ENCODE data around the gene LRRC26.
A peak's percentile ranks its signal among the peaks of the same experiment; 100 is the strongest.

The LRRC26 gene, protein sequence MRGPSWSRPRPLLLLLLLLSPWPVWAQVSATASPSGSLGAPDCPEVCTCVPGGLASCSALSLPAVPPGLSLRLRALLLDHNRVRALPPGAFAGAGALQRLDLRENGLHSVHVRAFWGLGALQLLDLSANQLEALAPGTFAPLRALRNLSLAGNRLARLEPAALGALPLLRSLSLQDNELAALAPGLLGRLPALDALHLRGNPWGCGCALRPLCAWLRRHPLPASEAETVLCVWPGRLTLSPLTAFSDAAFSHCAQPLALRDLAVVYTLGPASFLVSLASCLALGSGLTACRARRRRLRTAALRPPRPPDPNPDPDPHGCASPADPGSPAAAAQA

DNA sequence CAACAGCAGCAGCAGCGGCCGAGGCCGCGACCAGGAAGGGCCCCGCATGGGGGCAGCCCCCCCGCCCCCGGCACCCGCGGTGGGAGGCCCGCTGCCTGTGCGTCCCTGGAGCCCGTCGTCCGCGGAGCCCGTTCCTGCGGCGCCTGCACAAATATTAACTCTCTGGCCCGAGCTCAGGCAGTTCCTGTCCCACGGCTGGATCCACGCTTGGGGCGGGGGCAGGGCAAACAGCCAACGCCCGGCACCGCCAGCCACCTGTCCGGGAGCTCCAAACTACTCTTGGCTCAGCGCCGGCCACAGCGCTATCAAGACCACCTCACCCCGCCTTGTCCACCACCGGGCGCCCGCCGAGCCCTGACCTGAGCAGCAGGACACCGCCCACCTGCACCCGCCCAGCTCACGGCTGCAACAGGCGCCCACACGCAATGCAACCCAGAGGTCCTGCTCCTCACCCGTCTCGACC, at the start of gene LRRC26:
TSS of gene LRRC26 (minus strand) at position 156 of the 463 bp plus-strand sequence. CDS start at position 48, 108 bp downstream.
- no peak for DNase-seq (ENCODE audit: low read depth in 2 of 2)

DNA sequence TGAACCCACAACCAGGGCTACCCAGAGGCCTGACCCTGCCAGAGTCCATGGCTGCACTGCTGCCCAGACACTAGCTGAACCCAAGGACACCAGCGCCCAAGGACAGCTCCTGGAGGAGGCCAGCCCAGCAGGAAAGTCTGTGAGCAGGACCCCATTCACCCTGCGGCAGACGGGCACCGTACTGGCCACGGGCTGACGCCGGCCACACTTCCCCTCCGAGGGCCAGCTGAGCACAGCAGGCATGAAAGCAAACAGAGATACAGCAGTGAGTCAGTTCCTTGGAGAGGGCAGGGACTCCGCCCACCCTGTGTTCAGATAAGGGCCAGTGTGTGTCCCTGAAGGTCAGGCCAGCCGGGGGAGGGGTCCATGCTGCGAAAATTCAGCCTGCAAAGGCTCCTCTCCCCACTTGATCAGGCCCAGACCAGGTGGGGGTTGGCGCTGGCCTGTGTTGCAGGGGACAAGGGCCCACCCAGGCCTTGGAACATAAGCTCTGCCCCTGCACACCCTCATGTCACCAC, 49.0 kb upstream of the LRRC26 start:
- DNase-seq (ENCODE audit: low read depth in 2 of 2): no peak

DNA sequence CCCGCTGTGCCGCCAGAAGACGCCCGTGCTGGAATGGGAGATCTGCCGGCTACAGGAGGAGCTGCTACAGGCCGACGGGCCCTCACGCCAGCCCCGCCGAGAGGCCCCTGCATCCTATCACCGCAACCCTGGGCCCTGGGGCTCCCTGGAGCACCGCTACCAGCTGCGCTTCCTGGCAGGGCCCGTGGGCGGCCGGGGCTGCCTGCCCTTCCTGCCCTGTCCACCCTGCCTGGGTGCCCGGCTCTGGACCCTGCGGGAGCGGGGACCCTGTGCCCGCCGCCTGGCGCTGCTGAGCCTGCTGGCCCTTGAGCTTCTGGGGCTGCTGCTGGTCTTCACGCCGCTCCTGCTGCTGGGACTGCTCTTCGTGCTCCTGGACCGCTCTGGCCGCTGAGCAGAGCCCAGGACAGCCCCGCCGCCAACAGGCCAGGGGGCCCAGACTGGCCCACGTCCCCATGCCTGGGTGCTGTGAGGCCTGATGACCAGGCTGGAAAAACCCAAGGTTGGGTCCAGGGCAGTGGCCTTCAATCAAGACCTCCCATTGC, 48.4 kb upstream of the LRRC26 start:
- DNase-seq (ENCODE audit: low read depth in 2 of 2): no peak

DNA sequence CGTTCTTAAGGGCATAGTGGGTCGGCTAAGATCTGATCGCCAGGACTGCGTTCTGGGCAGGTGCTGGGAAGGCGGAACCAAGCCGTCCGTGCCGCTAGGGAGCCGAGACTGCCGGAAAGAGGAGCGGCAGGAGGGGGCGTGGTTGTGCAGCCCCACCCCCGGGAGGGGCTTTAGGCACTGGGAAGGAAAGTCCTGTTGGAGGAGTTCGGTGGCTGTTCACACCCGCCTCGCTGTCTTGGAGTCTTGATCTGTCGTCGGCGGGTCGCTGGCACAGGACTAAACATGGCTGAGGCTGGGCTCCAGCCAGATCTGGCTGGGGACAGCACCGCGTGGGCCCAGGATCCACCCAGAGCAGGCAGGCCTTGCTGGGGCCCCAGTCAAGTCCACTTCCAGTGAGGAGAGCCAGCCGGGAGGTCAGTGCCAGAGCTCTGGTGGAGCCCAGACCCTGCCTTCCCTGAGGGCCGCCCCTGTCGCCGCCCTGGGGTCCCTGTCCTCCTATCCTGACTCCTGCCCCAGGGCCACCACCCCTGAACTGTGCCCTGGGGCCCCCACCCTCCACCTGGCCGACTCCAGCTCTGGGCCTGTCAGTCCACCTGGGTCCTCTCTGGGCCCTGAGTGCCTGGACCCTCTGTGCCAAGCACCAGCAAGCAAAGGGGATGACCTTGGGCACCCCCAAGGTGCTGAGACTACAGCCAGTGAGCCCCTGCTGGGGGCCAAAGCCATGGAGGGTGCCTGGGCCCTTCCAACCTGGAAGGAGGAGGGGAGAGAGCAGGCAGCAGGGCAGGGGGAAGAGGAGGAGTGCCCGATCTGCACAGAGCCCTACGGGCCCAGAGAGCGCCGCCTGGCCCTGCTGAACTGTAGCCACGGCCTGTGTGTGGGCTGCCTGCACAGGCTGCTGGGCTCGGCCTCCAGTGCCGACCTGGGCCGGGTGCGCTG, 47.7 kb upstream of the LRRC26 start:
- DNase-seq (ENCODE audit: low read depth in 2 of 2): no peak

DNA sequence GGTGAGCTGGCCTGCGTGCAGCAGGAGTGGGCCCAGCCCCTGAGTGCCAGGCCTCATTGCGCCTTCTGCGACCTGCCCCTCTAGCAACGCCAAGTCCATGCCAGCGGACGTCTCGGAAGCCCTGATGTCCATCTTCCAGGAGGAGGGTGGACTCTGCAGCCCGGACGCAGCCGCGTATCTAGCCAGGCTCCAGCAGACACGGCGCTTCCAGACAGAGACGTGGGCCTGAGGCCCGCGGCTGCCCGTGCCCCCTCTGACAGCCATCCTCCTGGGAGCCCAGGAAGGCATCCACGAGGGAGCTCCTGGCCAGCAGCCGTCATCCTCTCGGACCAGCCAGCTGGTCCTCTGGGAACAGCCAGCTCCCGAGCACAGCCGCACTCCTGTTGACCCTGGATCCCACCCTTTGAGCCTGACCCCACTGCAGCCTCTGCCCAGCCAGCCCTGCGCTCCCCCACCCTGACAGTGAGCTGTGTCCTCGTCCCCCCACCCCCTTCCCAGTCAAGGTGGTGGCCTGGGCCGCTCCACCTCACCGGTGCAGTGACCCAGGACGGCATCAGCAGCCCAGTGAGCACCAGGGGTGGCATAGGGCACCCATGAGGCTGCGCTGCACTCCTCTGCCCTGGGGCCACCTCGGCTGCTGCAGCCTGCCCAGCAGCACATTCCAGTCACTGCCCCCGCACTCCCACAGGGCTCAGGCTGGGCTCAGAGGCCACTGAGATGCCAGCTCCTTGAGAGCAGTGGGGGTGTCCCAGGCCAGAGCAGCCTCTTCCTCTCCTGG, 46.5 kb upstream of the LRRC26 start:
- DNase-seq (ENCODE audit: low read depth in 2 of 2): no peak

DNA sequence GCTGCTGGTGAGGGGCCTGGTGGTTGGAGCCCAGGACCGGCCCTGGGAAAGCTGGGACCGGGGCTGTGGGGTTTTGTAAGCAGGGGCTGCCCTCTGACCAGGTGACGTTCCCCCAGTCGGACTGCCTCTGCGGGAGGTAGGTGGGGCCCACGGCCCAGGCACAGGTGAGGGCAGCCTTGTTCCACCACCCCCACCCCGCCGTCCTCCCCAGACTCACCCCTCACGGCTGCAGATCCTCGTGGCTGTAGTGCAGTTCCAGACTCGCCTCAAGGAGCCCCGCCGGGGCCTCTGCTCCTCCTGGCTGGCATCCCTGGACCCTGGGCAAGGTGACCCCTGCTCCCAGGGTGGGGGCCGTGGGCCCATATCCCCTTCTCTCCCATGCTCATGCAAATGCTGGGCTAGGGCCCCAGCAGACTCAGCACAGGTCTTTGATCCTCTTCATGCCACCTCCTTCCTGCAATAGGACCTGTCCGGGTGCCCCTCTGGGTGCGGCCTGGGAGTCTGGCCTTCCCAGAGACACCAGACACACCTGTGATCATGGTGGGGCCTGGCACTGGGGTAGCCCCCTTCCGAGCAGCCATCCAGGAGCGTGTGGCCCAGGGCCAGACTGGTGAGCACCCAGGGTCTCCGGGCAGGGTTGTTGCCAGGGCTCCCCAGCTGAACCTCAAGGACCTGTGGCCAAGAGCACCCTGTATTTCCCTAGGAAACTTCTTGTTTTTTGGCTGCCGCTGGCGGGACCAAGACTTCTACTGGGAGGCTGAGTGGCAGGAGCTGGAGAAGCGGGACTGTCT, 45.5 kb upstream of the LRRC26 start:
- no peak for DNase-seq (ENCODE audit: low read depth in 2 of 2)

DNA sequence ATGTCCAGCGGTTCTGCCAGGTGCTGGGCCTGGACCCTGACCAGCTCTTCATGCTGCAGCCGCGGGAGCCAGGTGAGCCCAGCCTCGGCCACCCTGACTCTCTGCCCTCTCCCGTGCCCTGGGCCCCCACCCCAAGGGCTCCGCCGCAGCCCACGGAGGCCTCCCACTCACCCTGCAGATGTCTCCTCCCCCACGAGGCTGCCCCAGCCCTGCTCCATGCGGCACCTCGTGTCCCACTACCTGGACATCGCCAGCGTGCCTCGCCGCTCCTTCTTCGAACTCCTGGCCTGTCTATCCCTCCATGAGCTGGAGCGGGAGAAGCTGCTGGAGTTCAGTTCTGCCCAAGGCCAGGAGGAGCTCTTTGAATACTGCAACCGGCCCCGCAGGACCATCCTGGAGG, 44.8 kb upstream of the LRRC26 start:
- no peak for DNase-seq (ENCODE audit: low read depth in 2 of 2)

DNA sequence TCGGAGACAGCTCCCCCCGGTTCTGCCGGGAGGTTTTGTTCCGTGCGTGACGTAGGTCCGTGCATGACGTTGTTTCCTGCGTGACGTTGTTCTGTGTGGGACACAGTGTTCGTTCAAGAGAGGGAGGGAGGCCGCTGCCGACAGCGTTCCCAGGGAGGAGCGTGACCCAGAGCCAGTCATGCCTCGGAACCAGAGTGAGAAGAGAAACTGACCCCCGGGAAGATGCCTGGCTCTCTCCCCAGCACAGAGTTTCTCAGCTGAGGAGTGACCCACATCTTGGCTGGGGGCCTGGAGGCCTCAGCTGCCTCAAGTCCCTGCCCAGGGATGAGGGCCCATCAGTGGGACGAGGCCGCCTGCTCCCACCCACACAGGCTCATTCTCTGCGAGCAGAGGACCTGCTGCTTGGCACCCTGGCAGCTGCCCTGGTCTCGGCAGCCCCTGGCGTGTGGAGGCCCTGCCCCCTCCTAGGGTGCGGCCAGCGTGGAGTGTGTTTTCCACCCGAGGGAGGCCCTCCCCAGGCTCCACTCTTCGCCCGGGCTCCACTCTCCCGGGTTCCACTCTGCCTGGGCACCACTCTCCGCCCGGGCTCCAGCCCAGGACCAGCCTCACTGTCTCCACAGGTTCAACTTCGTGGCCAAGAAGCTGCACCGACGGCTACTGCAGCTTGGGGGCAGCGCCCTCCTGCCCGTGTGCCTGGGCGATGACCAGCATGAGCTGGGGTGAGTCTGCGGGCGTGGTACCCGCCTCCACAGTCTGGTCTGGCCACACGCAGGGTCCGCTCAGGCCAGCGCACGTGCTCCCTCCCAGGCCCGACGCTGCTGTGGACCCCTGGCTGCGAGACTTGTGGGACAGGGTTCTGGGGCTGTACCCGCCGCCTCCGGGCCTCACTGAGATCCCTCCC, 43.6 kb upstream of the LRRC26 start:
- no peak for DNase-seq (ENCODE audit: low read depth in 2 of 2)

DNA sequence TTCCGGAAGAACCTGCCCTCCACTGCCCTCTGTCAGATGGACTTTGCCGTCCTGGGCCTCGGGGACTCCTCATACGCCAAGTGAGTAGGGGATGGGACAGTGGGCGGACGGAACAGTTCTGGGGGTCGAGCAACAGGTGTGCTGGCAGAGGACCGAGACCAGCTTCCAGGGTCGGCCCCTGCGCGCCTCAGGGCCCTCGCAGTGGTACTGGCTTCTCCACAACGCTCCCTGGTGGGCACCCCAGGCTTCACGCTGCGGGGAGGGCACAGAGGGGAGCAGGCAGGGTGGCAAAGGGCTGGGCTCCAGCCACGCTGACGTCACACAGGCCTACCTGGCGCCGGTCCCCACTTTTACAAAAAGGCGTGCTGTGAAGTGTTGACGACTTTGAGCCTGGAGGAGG, 42.7 kb upstream of the LRRC26 start:
- no peak for DNase-seq (ENCODE audit: low read depth in 2 of 2)

DNA sequence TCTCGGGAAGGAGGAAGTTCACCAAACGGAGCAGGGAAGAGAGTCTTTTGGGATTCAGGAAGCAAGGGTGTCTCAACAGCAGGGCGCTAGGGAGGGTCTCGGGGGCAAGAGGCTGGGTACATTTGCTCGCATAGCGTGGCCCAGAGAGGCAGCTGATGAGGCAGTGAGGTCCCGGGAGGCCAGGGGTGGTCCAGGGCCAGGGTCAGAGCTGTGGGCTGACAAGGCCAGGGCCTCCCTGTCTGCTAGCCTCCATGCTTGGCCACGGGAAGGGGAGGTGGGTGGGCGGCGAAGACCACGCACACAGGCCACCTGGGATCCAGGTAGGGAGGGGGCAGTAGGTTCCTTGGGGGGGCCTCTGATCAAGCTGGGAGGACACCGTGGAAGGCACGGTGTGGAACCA, 41.7 kb upstream of the LRRC26 start:
- no peak for DNase-seq (ENCODE audit: low read depth in 2 of 2)

DNA sequence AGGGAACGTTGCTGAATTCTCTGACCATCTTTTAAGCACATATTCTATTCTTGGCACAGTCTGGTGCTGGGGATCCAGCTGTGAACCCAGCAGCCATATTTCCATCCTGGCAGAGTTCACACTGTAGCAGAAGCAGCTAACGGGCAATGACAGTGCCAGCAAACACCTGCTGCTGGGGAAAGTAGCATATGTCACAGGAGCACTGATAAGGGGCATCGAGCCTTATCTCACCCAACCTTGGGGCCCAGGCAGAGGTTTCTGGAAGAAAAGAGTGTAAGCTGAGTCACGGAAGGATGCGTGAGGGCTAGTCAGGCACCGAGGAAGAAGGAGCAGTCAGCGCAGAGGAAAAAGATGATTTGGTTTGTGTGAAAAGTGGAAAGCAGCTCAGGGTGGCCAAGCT, 36.8 kb upstream of the LRRC26 start:
- no peak for DNase-seq (ENCODE audit: low read depth in 2 of 2)

DNA sequence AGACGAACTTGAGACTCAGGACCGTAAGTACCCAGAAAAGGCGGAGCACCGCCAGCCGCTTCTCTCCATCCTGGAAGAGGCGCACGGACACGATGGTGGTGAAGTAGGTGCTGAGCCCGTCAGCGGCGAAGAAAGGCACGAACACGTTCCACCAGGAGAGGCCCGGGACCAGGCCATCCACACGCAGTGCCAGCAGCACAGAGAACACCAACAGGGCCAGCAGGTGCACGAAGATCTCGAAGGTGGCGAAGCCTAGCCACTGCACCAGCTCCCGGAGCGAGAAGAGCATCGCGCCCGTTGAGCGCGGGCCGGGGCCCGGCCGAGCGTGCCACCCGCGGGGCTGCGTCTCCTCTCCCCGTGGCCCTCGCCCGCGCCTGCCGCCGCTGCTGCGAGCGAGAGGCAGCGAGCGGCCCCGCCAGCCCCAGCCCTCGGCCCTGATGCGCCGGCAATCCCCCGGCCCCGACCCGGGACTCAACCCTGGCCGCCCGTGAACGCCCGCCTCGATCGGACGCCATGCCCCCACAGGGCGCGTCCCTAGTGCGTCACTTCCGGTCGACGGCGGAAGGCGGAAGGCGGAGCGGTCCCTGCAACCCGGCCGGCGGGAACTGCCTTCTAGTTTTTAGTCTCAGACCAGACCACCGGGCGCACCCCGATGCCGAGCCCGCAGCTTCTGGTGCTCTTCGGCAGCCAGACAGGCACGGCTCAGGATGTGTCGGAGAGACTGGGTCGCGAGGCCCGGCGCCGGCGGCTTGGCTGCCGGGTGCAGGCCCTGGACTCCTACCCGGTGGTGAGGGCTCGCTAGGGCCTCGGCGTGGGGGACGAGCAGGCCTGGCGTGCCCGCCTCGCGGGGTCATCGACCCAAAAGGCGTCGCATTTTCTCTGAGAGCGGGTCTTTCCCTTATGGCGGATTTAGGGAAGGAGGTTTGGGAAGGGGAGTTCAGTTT, 35.5 kb upstream of the LRRC26 start, which contains the start of the genes NDOR1 and TMEM203:
TSS of gene NDOR1 (plus strand) at position 575 of the 944 bp plus-strand sequence. CDS start at position 653, 78 bp downstream.
TSS of gene TMEM203 (minus strand) at position 523 of the 944 bp plus-strand sequence. CDS start at position 289, 234 bp downstream.
- peak; percentile 90 to 94 for DNase-seq (ENCODE audit: low read depth in 2 of 2)

DNA sequence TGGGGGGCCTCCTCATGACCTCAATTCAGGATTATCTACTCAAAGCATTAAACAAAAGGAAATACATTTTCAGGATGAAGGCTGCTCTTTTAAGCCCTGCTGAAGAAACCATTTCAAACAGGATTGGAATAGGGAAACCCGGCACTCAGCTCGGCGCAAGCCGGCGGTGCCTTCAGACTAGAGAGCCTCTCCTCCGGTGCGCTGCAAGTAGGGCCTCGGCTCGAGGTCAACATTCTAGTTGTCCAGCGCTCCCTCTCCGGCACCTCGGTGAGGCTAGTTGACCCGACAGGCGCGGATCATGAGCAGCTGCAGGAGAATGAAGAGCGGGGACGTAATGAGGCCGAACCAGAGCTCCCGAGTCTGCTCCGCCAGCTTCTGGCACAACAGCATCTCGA, 34.9 kb upstream of the LRRC26 start:
- no peak for DNase-seq (ENCODE audit: low read depth in 2 of 2)

DNA sequence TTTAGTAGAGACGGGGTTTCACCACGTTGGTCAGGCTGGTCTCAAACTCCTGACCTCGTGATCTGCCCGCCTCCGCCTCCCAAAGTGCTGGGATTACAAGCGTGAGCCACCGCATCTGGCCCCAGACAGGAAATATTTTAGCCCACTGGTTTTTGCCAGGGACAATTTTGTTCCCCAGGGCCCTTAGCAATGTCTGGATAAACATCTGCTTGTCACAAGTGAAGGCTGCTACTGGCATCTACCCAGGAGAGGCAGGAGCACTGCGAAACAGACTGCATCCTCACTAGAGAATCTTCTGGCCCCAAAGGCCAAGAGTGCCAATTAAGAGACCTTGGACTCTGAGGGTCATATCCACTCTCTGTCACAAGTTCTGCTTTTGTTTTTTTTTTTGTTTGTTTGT, 33.1 kb upstream of the LRRC26 start:
- no peak for DNase-seq (ENCODE audit: low read depth in 2 of 2)

DNA sequence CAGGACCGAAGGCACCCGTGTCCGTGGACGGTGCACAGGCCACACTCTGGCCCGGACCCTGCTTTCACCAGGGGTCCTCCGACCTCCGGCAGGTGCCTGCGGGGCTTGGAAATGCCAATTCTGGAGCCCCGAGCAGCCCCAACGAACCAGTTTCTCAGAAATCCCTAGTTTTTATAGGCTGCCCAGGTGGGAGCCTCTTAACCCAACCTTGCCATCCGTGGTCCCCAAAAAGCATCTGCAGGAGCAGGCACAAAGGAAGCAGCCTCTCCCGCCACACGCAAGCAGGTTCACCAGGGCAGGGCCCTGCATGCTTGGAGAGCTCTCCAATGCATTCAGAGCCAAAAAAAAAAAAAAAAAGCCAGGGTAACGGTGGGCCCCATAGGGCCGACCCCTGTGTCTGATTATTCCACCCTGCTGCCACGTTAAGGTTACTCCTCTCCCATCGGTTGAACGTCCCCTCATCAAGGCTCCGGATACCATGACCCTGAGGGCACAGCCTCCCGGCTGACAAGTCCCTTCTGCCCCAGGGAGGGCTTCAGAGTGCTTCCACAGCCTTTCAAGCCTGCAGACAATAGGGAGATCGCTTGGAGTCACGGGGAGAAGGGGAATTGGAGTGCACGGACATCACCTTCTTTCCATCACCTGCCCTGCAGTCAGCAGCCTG, 31.5 kb upstream of the LRRC26 start:
- DNase-seq (ENCODE audit: low read depth in 2 of 2): no peak

DNA sequence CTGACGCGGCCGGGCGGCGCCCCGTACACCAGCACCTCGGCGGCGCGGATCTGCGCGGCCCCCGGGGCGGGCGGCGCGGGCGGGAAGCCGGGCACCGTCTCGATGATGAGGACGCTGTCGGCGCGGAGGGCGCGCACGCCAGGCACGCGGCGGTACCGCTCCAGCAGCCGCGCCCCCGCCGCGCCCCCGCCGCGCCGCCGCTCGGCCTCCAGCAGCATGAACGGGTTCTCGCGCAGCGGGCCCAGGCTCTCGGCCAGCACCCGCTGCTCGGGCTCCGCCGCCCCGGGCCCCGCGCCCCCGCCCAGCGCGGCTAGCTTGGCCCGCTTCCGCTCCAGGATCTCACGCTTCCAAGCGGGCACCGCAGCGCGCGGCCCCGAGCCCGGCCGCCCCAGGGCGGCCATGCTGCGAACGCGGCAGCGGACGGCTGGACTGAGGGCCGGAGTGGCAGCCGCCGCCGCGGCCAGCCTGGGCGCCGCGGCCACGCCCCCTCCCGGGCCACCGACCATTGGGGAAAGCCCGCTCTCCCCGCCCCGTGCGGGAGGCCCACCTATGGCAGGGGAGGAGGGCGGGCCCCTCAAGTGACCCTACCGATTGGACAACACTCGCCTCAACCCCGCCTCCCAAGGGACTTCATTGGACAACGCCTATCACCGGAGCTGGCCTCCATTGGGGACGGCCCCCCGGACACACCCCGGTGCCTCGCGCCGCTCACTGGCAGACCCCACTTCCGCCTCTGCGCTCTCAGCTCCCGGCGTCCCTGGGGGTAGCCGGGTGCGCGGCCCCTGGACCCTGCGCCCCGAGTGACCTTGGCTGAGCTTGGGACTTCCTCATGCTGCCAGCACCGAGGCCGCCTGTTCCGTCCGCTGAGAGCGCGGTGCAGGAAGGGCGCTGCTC, 30.7 kb upstream of the LRRC26 start, which contains the start of gene TPRN:
TSS of gene TPRN (minus strand) at position 431 of the 894 bp plus-strand sequence. CDS start at position 401, 30 bp downstream.
- DNase-seq (ENCODE audit: low read depth in 2 of 2): peak; percentile 97 to 99

Measured in stimulated activated CD4-positive, alpha-beta T cell treated with anti-CD3 and anti-CD28 coated beads, Interleukin-12 subunit alpha, Interleukin-12 subunit beta, amount 100 ng/mL, for 24 hours (primary cell).